Loucy (cell line): ENCODE data around the gene AGBL4.

ENCODE experiments used
- CTCF ChIP-seq: fragments of 200-600 bp; sonication (generic); conservative IDR thresholded peaks from 2 replicates; pipeline ENCODE4 v1.5.1; 2014; ENCODE audit warnings: mild to moderate bottlenecking, antibody characterized with exemption, low read length
- EZH2phosphoT487 ChIP-seq: fragments of 200-600 bp; IDR thresholded peaks from 2 replicates; pipeline ENCODE4 v1.6.1; 2018; ENCODE audit warnings: antibody characterized with exemption, mild to moderate bottlenecking, moderate library complexity, borderline replicate concordance

- TF ChIP-seq CTCF (no peak), EZH2phosphoT487 (no peak)
Observed at GRCh38 chr1:48610628-48611542, 1412.9 kb downstream of the AGBL4 start.
